K562 (cell line): ENCODE results near the gene AGO3. TPM values are rescaled to one million over a fixed set of nuclear protein-coding genes. Genes with fewer than 3 reads are reported as not detected.
A peak's percentile ranks its signal among the peaks of the same experiment; 100 is the strongest.

Experiments
- ATAC-seq: fragments of 200-7000 bp; cut with Tn5 transposase; 3 replicates; pipeline ENCODE4 v1.9.1; 2020; ENCODE audit warnings: moderate library complexity
- BruUV-seq: library from RNA; stranded (reverse); fragments of 400-500 nt; replicated peaks from 2 replicates; lab custom pipeline; 2021; lab: Mats Ljungman, UMichigan
- CTCF ChIA-PET: fragments of 300-600 bp; formaldehyde crosslinking; extraction: SDS; loops from one replicate; lab custom pipeline; 2021; ENCODE audit warnings: low intra/inter-chr PET ratio; lab: Yijun Ruan, JAX
- POLR2A ChIA-PET: fragments of 300-600, 350-650 bp; sonication (Branson Sonifier 250); formaldehyde crosslinking; extraction: SDS; loops from one replicate; lab custom pipeline; 2021; ENCODE audit warnings: antibody characterized with exemption, inconsistent platforms; lab: Yijun Ruan, JAX
- DNase-seq, 4 experiments: peaks; one replicate each; pipeline versions ENCODE4 v3.0.0 to v3.0.0-alpha.2; 2011 to 2018; ENCODE audit warnings: low spot score in 3 of 4, mixed read lengths in 3 of 4; ENCODE audit errors: extremely low read depth in 1 of 4
- FAIRE-seq: peaks from 2 replicates; lab custom pipeline; 2011; peaks lifted over from hg19 to GRCh38; lab: Jason Lieb, UNC
- H2AFZ ChIP-seq: 2 replicates; pipeline ENCODE4 v1.6.0; 2011; ENCODE audit warnings: low read depth, low read length, control low read depth, inconsistent platforms
- H3K27ac ChIP-seq: fragments of 200-600 bp; 3 replicates; pipeline ENCODE4 v1.8.0; 2011; ENCODE audit warnings: low read depth, mild to moderate bottlenecking, control low read depth, inconsistent platforms, low read length, moderate library complexity, mixed read lengths; ENCODE audit errors: extremely low read depth
- H3K27me3 ChIP-seq, 2 experiments: fragments of 300-600 bp in 1 of 2; 2 replicates in 1 of 2; 3 replicates in 1 of 2; pipeline versions ENCODE4 v1.6.0 to v1.8.0; 2011; ENCODE audit warnings: inconsistent platforms in 2 of 2, low read length in 2 of 2, mild to moderate bottlenecking in 1 of 2, mixed read lengths in 1 of 2, moderate library complexity in 1 of 2; ENCODE audit not compliant: control insufficient read depth in 2 of 2, insufficient read depth in 2 of 2
- H3K36me3 ChIP-seq: fragments of 300-600 bp; 3 replicates; pipeline ENCODE4 v1.8.0; 2011; ENCODE audit warnings: mild to moderate bottlenecking, low read length, inconsistent platforms; ENCODE audit not compliant: control insufficient read depth, insufficient read depth
- H3K4me1 ChIP-seq, 2 experiments: fragments of 200-600 bp in 1 of 2; replicated peaks in 1 of 2; 2 replicates in 1 of 2; 3 replicates in 1 of 2; pipeline versions ENCODE4 v1.5.1 to v1.8.0; 2011; ENCODE audit warnings: inconsistent platforms in 2 of 2, low read length in 2 of 2, mild to moderate bottlenecking in 1 of 2, mixed read lengths in 1 of 2, moderate library complexity in 1 of 2; ENCODE audit not compliant: control insufficient read depth in 2 of 2, insufficient read depth in 2 of 2
- H3K4me2 ChIP-seq: 2 replicates; pipeline ENCODE4 v1.6.1; 2011; ENCODE audit warnings: low read length, control low read depth, inconsistent platforms, mixed read lengths; ENCODE audit not compliant: insufficient read depth
- H3K4me3 ChIP-seq: fragments of 200-600 bp; sonication (generic), shearing (Covaris generic); 2 replicates; pipeline ENCODE4 v1.5.1; 2016; ENCODE audit warnings: control low read depth, inconsistent platforms
- H3K79me2 ChIP-seq: fragments of 200-600 bp; 3 replicates; pipeline ENCODE4 v1.8.0; 2011; ENCODE audit warnings: low read length, inconsistent platforms; ENCODE audit not compliant: control insufficient read depth, insufficient read depth
- H3K9ac ChIP-seq, 2 experiments: 2 replicates each; pipeline versions ENCODE4 v1.6.0 to v1.6.1; 2011; ENCODE audit warnings: low read depth in 2 of 2, low read length in 2 of 2, control low read depth in 1 of 2, inconsistent platforms in 1 of 2, mild to moderate bottlenecking in 1 of 2, mixed read lengths in 1 of 2; ENCODE audit not compliant: insufficient read depth in 1 of 2
- H3K9me1 ChIP-seq: one replicate; pipeline ENCODE4 v1.6.0; 2011; ENCODE audit warnings: inconsistent platforms, mild to moderate bottlenecking, low read length, moderate library complexity; ENCODE audit not compliant: control insufficient read depth, insufficient read depth
- H3K9me3 ChIP-seq: replicated peaks from 2 replicates; pipeline ENCODE4 v1.5.1; 2011; ENCODE audit warnings: low read depth, low read length, inconsistent platforms; ENCODE audit not compliant: control insufficient read depth, insufficient read depth
- H4K20me1 ChIP-seq: replicated peaks from 2 replicates; pipeline ENCODE4 v1.6.1; 2011; ENCODE audit warnings: low read length, inconsistent platforms, mixed read lengths; ENCODE audit not compliant: control insufficient read depth, insufficient read depth
- ARHGAP35 ChIP-seq: fragments of 450-650 bp; IDR thresholded peaks from 2 replicates; pipeline ENCODE4 v1.6.1; 2018; ENCODE audit not compliant: partially characterized antibody
- BCOR ChIP-seq: fragments of 450-650 bp; IDR thresholded peaks from 2 replicates; pipeline ENCODE4 v1.6.1; 2016
- MEF2A ChIP-seq: IDR thresholded peaks from 2 replicates; pipeline ENCODE4 v1.6.1; 2011; ENCODE audit warnings: low read depth, mild to moderate bottlenecking, low read length, moderate library complexity; ENCODE audit not compliant: control insufficient read depth
- PHF8 ChIP-seq: fragments of 200-600 bp; sonication (generic); IDR thresholded peaks from 2 replicates; pipeline ENCODE4 v1.6.1; 2012; ENCODE audit warnings: mixed run types, mild to moderate bottlenecking, inconsistent platforms, low read length, moderate library complexity, borderline replicate concordance
- SMARCA5 ChIP-seq: fragments of 450-650 bp; IDR thresholded peaks from 2 replicates; pipeline ENCODE4 v1.6.1; 2016
- SRSF9 ChIP-seq: fragments of 200-400 bp; formaldehyde crosslinking; IDR thresholded peaks from 2 replicates; pipeline ENCODE4 v1.6.1; 2017; ENCODE audit warnings: low read depth, low read length, borderline replicate concordance
- TEAD4 ChIP-seq, 2 experiments: sonication (generic) in 1 of 2; formaldehyde crosslinking in 1 of 2; IDR thresholded peaks; 2 replicates each; pipeline versions ENCODE4 v1.6.1 to v1.8.0; 2012 to 2022; ENCODE audit warnings: borderline replicate concordance in 1 of 2, inconsistent platforms in 1 of 2, low read length in 1 of 2, mild to moderate bottlenecking in 1 of 2, missing genetic modification reagents in 1 of 2
- ZFP36 ChIP-seq: fragments of 150-350 bp; IDR thresholded peaks from 2 replicates; pipeline ENCODE4 v1.6.1; 2018; ENCODE audit warnings: low read length, low read depth; ENCODE audit not compliant: partially characterized antibody
- ZNF436 ChIP-seq: fragments of 250-450, 450-650 bp; sonication (Bioruptor Pico); formaldehyde crosslinking; IDR thresholded peaks from 2 replicates; pipeline ENCODE4 v1.7.0; 2020; ENCODE audit warnings: mild to moderate bottlenecking
- WGBS: fragments of 100-300 bp; shearing (Covaris generic); methylation state at CpG from one replicate; pipeline ENCODE4 v1.1.6; 2016; ENCODE audit warnings: low coverage, mixed read lengths; ENCODE audit not compliant: insufficient coverage; ENCODE audit errors: missing lambda C conversion rate; 5-methylcytosine and 5-hydroxymethylcytosine counted together
- in situ Hi-C: fragments of 300-500 bp; cut with MboI; formaldehyde crosslinking; loops from 4 replicates; pipeline ENCODE4 v1.15.0; 2018; ENCODE audit warnings: inconsistent platforms, mixed read lengths
- intact Hi-C: fragments of 100-400 bp; cut with micrococcal nuclease; formaldehyde crosslinking; loops from 2 replicates; pipeline ENCODE4 v1.14.2; 2022
- polyA plus RNA-seq, 8 experiments: library from polyadenylated mRNA; depleted of rRNA in 4 of 8; stranded (reverse) in 5 of 8; unstranded in 3 of 8; fragments of >200 nt; fragmentation: Nextera tagmentation in 2 of 8; fragmentation: Illumina TruSeq in 1 of 8; extraction: Ambion mirVana in 2 of 8; extraction: Trizol in 1 of 8; gene quantifications; 2 replicates each; pipeline versions ENCODE4 v1.2.1 to v1.2.3, GENCODE V29; 2011 to 2014; ENCODE audit warnings: inconsistent platforms in 1 of 8, missing spikeins in 1 of 8
- total RNA-seq, 7 experiments: library from RNA; depleted of rRNA in 6 of 7; stranded (reverse); fragments of >200 nt in 6 of 7; fragmentation: Illumina TruSeq in 2 of 7; extraction: Trizol in 2 of 7; gene quantifications; 2 replicates each; pipeline versions ENCODE4 v1.2.1 to v1.2.3, GENCODE V29; 2011 to 2021; ENCODE audit warnings: low replicate concordance in 1 of 7
- TF ChIP-seq, protein P1 (sequence below): fragments of 250-450 bp; sonication (Bioruptor Pico); IDR thresholded peaks from 2 replicates; pipeline ENCODE4 v1.5.0; 2021; ENCODE audit warnings: mild to moderate bottlenecking, moderate library complexity

The AGO3 gene
- total and polyA plus RNA-seq, 9 of the 15 experiments (the other 6 are each of a cell fraction or from before 2014, with no cell fraction given) = 4.5 to 41.5 (median 22.7) TPM

DNA sequence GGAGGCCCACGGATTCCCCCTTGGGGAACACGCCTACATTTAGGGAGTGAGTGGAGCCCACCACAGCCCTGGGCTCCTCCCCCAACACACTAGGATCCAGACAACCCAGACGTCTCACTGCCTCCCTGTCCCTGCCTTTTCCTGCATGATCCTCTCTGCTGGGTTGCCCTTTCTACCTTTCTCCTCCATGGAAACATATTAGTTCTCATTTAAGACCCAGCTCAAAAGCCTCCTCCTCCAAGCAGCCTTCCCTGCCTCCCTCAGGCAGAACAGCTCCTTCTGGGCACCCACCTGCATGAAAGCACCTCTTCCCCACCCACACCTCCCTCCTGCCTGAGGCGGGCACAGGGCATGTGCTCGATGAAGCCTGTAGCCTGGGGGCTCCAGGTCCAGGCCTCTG is 183.5 kb downstream of the AGO3 start:
- 0 out of 2 replicates have a peak overlapping the region, but pooled peaks have one; percentile 9 for H3K4me2 ChIP-seq
- H3K36me3 ChIP-seq = no peaks in the 10 kb centered on the region
- H3K4me1 ChIP-seq = peaks cover 0 to 23% of the 10 kb centered on the region in 2 experiments; a peak in 3 of 5 replicates
- H4K20me1 ChIP-seq = no peaks in the 10 kb centered on the region; the same call in none of the 2 replicates
- no peak for FAIRE-seq
- H3K9me1 ChIP-seq = no peaks in the 10 kb centered on the region
- no peak for DNase-seq
- 39% methylated on average over 5 of the region's 5 CpGs for WGBS
- H3K27me3 ChIP-seq = no peaks in the 10 kb centered on the region
- no peaks in the 10 kb centered on the region for H3K9me3 ChIP-seq
- ATAC-seq = peak; percentile 7; the same call in 2 of the 3 replicates
- no peak for TF ChIP-seq ARHGAP35
- TF ChIP-seq, protein P1, sequence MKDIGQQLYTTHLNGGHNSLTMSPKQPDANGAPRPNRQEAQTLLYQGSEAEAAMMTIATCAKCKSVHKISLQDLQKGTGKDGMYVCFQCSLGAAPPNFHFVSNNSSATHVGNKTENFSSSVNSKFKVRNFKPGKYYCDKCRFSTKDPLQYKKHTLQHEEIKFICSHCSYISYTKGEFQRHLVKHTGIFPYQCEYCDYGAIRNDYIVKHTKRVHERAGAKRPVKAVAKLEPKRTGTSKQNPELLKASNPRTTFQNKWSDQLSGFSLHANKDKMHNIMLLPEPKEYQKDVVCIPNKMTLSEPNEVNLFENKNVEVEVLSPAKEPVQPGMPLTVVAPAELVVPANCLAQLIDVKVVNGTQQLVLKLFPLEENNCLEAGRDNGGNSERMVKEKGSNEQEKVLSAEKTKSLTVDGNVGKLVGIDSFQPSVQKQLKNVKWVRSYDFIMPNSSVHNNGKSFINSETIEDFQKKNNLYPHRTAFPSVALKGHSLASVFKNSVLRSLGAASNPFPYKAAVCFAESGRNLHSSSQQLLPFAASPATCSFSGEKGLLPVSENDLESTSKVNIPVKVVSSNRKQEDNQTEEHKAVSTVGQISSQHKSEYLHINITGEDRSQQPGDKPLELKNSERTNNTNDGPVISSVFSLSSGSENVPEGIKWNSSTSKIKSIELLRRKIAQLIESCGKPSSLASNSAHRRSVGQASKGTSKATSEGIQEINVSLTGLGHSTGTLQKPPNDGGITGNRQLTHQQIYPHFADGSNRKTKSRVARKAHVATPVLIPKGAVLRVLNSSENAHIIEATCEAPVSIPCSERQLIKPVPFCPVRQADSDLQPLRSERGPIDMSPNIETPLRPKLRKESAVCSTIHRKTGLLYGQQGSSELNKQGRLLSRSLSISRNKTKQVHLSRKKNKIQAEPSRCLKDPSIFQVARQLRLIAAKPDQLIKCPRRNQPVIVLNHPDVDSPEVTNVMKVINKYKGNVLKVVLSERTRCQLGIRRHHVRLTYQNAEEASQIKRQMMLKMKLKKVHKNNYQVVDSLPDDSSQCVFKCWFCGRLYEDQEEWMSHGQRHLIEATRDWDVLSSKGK = no peak
- peak; percentile 47; the same call in 1 of the 2 replicates for TF ChIP-seq SMARCA5
- peak; percentile 96 for TF ChIP-seq ZFP36
- TF ChIP-seq PHF8 = no peak
- TF ChIP-seq BCOR = peak; percentile 70
- TF ChIP-seq ZNF436 (CRISPR knock-in tag) = 0 out of 2 replicates have a peak, but pooled peaks have one; percentile 34
- TF ChIP-seq MEF2A = no peak
- TF ChIP-seq SRSF9 = no peak
- TF ChIP-seq TEAD4 (IDR thresholded peaks at IDR 0.05; ENCODE audit: low read length) = no peak
- no peak for TF ChIP-seq TEAD4 (CRISPR knock-in tag; IDR thresholded peaks at IDR 0.05; ENCODE audit: borderline replicate concordance)
- peak overlapping the region; percentile 86 for H2AFZ ChIP-seq
- peak overlapping the region; percentile 12 to 84; a peak in 3 of 4 replicates for H3K9ac ChIP-seq
- H3K79me2 ChIP-seq = no peaks in the 10 kb centered on the region
- in situ Hi-C loops = no loop called here
- H3K27ac ChIP-seq = no peak overlapping the region
- intact Hi-C loops = no loop called here
- CTCF ChIA-PET = no interaction called here
- no TSS peak for BruUV-seq
- H3K4me3 ChIP-seq = no peak overlapping the region
- POLR2A ChIA-PET = interaction anchor here (0.6 to 1.3 kb wide), 4 partner anchors 14 to 306 kb away, joined by 3 read pairs; no protein-coding TSS in a partner anchor
